Astrocyte (in vitro differentiated cells and primary cell): ENCODE results near the gene PPP2R3A.

ENCODE experiments used
- CTCF ChIP-seq: IDR thresholded peaks from 2 replicates; pipeline ENCODE4 v1.5.1; 2011; ENCODE audit warnings: low read depth, mild to moderate bottlenecking, inconsistent platforms, low read length, moderate library complexity; ENCODE audit not compliant: insufficient read depth
- EZH2 ChIP-seq: IDR thresholded peaks from 2 replicates; pipeline ENCODE4 v1.6.1; 2012; ENCODE audit warnings: mild to moderate bottlenecking, low read length, inconsistent platforms; ENCODE audit not compliant: insufficient read depth

GRCh38 chr3:136134091-136134490 lies 168.6 kb downstream of the PPP2R3A start:
- TF ChIP-seq CTCF (no peak), EZH2 (no peak)
